ENCODE results near the gene SLC1A2. TPM values are rescaled to one million over a fixed set of nuclear protein-coding genes. Genes with fewer than 3 reads are reported as not detected.

The SLC1A2 gene
- total RNA-seq, 1 donor from 2014 or later: 0.10 TPM

DNA sequence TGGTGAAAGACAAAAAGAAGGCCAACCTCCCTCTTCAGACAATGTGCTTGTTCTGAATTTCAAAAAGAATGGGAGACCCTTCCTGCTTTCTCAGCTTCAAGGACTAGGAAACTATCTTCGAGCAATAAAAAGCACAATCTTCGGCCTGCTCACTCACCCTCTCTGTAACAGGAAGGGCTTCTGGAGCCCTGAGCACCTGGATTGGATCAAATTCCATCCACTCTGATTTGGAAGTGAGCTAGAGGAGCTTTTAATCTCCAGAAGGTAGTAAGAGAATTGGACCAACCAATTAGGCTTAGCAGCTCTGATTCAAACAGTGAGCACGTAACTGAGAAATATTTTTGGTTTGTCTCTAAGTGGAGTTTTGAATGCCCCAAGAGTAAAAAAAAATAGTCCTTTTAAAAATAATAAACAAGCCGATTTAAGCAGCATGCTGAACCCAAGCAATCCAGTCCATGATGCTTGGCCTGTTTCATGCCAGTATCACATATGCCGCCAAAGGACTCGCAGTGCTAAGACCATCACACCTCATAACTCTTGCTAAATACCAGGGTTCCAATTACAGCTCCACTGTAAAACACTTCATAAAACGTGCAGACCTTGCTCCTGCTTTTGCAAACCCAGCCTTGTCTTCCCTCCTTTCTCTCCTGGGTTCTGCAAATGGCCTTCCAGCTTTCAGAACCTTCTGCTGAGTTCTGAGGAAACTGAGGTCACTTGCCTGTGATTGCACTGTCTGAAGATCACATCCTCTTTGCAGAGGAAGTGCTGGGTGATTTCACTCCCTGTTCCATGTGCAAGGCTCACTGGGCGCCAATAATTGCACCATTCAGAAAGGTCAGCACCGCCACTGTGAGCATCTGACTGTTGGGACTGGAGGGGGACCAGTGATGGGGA, 74.4 kb downstream of the SLC1A2 start:
- Mint-ChIP-seq H3K27me3 (ENCODE audit: low read depth) (no peaks in the 10 kb centered on the region), H3K36me3 (ENCODE audit: low read depth) (no peaks in the 10 kb centered on the region), H3K27ac (ENCODE audit: unreplicated experiment) (no peak overlapping the region), H3K9me3 (ENCODE audit: low read depth) (no peaks in the 10 kb centered on the region), H3K4me3 (ENCODE audit: unreplicated experiment) (no peak overlapping the region), H3K4me1 (ENCODE audit: low read depth) (peaks cover 24% of the 10 kb centered on the region)
- TF ChIP-seq, protein P1, sequence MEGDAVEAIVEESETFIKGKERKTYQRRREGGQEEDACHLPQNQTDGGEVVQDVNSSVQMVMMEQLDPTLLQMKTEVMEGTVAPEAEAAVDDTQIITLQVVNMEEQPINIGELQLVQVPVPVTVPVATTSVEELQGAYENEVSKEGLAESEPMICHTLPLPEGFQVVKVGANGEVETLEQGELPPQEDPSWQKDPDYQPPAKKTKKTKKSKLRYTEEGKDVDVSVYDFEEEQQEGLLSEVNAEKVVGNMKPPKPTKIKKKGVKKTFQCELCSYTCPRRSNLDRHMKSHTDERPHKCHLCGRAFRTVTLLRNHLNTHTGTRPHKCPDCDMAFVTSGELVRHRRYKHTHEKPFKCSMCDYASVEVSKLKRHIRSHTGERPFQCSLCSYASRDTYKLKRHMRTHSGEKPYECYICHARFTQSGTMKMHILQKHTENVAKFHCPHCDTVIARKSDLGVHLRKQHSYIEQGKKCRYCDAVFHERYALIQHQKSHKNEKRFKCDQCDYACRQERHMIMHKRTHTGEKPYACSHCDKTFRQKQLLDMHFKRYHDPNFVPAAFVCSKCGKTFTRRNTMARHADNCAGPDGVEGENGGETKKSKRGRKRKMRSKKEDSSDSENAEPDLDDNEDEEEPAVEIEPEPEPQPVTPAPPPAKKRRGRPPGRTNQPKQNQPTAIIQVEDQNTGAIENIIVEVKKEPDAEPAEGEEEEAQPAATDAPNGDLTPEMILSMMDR (IDR thresholded peaks at IDR 0.05): no peak
- no peak for DNase-seq (ENCODE audit: low spot score)

DNA sequence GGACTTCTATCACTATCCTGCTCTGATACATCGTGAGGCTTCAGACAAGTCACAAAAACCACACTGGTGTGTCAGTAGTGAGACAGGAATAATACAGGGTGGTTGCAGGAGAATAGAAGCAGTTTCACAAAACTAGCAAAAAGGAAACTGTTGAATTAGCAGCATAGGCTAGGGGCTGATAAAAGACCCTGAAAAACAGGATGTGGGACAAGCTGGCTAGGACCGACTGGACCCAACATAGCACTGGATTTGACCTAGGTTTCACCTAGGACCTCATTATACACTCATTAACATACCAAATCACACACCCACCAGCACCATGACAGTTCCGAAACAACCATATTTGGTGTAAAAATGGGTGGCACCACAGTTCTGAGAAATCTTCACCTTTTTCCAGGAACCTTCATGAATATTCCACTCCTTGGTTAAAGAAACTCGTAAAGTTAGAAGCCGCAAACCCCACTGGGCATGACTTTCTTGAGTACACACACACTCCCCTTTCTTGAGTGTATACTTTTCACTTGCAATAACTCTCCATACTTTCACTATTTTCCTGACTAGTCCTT, 76.2 kb downstream of the SLC1A2 start:
- Mint-ChIP-seq H3K27ac (ENCODE audit: unreplicated experiment) (no peak overlapping the region), H3K9me3 (ENCODE audit: low read depth) (no peaks in the 10 kb centered on the region), H3K36me3 (ENCODE audit: low read depth) (no peaks in the 10 kb centered on the region), H3K27me3 (ENCODE audit: low read depth) (no peaks in the 10 kb centered on the region), H3K4me1 (ENCODE audit: low read depth) (peaks cover 18% of the 10 kb centered on the region), H3K4me3 (ENCODE audit: unreplicated experiment) (no peak overlapping the region)
- DNase-seq (ENCODE audit: low spot score): no peak
- TF ChIP-seq, protein P1 (IDR thresholded peaks at IDR 0.05): no peak

DNA sequence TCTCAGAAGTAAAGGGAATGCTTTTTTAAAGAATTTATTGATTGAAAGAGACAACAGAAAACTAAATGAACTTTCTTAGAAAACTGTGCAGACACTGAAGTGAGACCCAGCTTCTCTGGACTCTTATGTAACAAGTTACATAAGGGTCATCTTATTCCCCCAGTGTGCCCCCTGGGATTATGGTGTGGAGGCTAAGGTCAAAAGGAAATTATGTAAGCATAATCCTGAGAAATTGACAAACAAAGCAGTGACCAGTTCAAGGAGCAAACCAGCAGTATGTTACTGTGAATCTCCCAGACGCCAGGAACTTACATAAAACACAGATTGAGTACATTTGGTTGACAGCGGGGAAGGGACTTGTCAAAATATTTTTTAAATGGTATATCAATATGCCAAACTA, 78.6 kb downstream of the SLC1A2 start:
- TF ChIP-seq, protein P1 (IDR thresholded peaks at IDR 0.05): no peak

DNA sequence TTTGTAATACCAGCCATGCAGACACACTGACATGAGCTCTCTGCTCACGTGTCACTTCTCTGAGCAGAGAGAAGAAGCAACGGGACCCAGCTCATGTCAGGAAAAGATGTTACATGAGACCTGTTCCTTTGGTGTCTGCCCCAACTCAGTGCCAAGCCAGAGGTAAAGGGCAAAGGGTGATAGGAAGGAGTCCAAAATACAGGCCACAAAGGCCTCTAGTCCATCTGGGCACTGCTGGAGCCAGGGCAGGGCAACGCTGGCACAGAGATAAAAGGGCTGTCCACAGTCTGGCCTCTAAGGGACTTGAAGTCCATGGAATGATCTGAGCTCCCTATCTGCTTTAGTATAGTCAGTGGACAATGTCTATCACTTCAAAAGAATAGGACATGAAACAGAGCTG, 79.3 kb downstream of the SLC1A2 start:
- no peak overlapping the region for H3K4me3 Mint-ChIP-seq (ENCODE audit: unreplicated experiment)
- no peak overlapping the region for H3K27ac Mint-ChIP-seq (ENCODE audit: unreplicated experiment)
- DNase-seq (ENCODE audit: low spot score): no peak
- no peaks in the 10 kb centered on the region for H3K36me3 Mint-ChIP-seq (ENCODE audit: low read depth)
- H3K4me1 Mint-ChIP-seq (ENCODE audit: low read depth): peaks cover 11% of the 10 kb centered on the region
- no peaks in the 10 kb centered on the region for H3K27me3 Mint-ChIP-seq (ENCODE audit: low read depth)
- TF ChIP-seq, protein P1 (IDR thresholded peaks at IDR 0.05): no peak
- peaks cover 6% of the 10 kb centered on the region for H3K9me3 Mint-ChIP-seq (ENCODE audit: low read depth)

More for the DNA sequence above, 78.6 kb downstream of the SLC1A2 start:
- H3K27ac Mint-ChIP-seq (ENCODE audit: unreplicated experiment): no peak overlapping the region
- no peaks in the 10 kb centered on the region for H3K36me3 Mint-ChIP-seq (ENCODE audit: low read depth)
- H3K9me3 Mint-ChIP-seq (ENCODE audit: low read depth): peaks cover 6% of the 10 kb centered on the region
- no peak overlapping the region for H3K4me3 Mint-ChIP-seq (ENCODE audit: unreplicated experiment)
- H3K27me3 Mint-ChIP-seq (ENCODE audit: low read depth): no peaks in the 10 kb centered on the region
- DNase-seq (ENCODE audit: low spot score): no peak
- peaks cover 11% of the 10 kb centered on the region for H3K4me1 Mint-ChIP-seq (ENCODE audit: low read depth)

DNA sequence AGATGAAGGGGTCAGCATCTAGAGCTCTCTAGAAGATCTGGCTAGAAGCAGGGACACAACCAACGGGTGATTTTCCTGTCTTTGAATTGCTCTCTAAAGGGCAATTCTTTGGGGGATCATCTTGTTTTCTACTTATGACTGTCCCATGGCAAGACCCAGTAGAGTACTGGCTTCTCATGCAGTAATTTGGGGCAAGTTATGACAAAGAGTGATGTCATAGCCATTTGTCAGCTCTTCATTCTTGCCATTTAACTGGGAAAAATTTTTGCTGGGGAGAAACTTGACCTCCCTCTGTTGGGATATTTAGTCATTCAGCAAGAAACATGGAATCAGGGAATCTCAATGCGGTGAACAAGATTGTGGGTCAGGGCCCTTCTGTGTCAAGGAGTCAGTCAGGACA, 80.4 kb downstream of the SLC1A2 start:
- no peaks in the 10 kb centered on the region for H3K27me3 Mint-ChIP-seq (ENCODE audit: low read depth)
- H3K27ac Mint-ChIP-seq (ENCODE audit: unreplicated experiment): no peak overlapping the region
- peaks cover 6% of the 10 kb centered on the region for H3K9me3 Mint-ChIP-seq (ENCODE audit: low read depth)
- TF ChIP-seq, protein P1 (IDR thresholded peaks at IDR 0.05): no peak
- peaks cover 11% of the 10 kb centered on the region for H3K4me1 Mint-ChIP-seq (ENCODE audit: low read depth)
- DNase-seq (ENCODE audit: low spot score): no peak
- H3K36me3 Mint-ChIP-seq (ENCODE audit: low read depth): no peaks in the 10 kb centered on the region
- H3K4me3 Mint-ChIP-seq (ENCODE audit: unreplicated experiment): no peak overlapping the region

Measured in chondrocyte (in vitro differentiated cells).